GM12878 (cell line): ENCODE measurements around the gene ZIC5. TPM values are rescaled to one million over a fixed set of nuclear protein-coding genes. Genes with fewer than 3 reads are reported as not detected.

Source experiments
- ATAC-seq: fragments of 200-7000 bp; cut with Tn5 transposase; 3 replicates; pipeline ENCODE4 v1.9.1; 2020; ENCODE audit warnings: mild to moderate bottlenecking, moderate library complexity
- BruUV-seq: library from RNA; stranded (reverse); fragments of 400-500 nt; replicated peaks from 2 replicates; lab custom pipeline; 2021; lab: Mats Ljungman, UMichigan
- CTCF ChIA-PET: fragments of 300-600 bp; sonication (Branson Sonifier 250); formaldehyde crosslinking; extraction: SDS; loops from one replicate; lab custom pipeline; 2021; ENCODE audit warnings: inconsistent platforms; lab: Yijun Ruan, JAX
- POLR2A ChIA-PET: fragments of 350-600 bp; formaldehyde crosslinking; extraction: SDS; loops from one replicate; lab custom pipeline; 2021; ENCODE audit warnings: inconsistent platforms; lab: Charles Lee
- RAD21 ChIA-PET: fragments of 300-600 bp; sonication (Branson Sonifier 250); formaldehyde crosslinking; loops from one replicate; lab custom pipeline; 2023; ENCODE audit warnings: antibody characterized with exemption; ENCODE audit not compliant: unreplicated experiment; lab: Charles Lee
- SMC1A ChIA-PET: fragments of 300-600 bp; sonication (Branson Sonifier 250); formaldehyde crosslinking; loops from one replicate; lab custom pipeline; 2023; ENCODE audit not compliant: unreplicated experiment, uncharacterized antibody; lab: Charles Lee
- DNase-seq: peaks from one replicate; pipeline ENCODE4 v3.0.0-alpha.2; 2011; ENCODE audit warnings: low read depth, low spot score
- FAIRE-seq: peaks from 3 replicates; lab custom pipeline; 2011; peaks lifted over from hg19 to GRCh38; lab: Jason Lieb, UNC
- H2AFZ ChIP-seq: 2 replicates; pipeline ENCODE4 v1.6.0; 2011; ENCODE audit warnings: low read depth, low read length, control low read depth; ENCODE audit not compliant: control insufficient read depth
- H3K27ac ChIP-seq: 2 replicates; pipeline ENCODE4 v1.5.1; 2011; ENCODE audit warnings: control low read depth; ENCODE audit not compliant: control insufficient read depth, insufficient read depth
- H3K27me3 ChIP-seq, 2 experiments: replicated peaks in 1 of 2; 2 replicates each; pipeline versions ENCODE4 v1.6.0 to v1.6.1; 2011; ENCODE audit warnings: low read length in 1 of 2; ENCODE audit not compliant: control insufficient read depth in 2 of 2, insufficient read depth in 2 of 2
- H3K36me3 ChIP-seq, 2 experiments: 2 replicates each; pipeline ENCODE4 v1.5.1; 2011; ENCODE audit warnings: low read length in 1 of 2; ENCODE audit not compliant: control insufficient read depth in 2 of 2, insufficient read depth in 2 of 2
- H3K4me1 ChIP-seq: 2 replicates; pipeline ENCODE4 v1.6.1; 2011; ENCODE audit warnings: mild to moderate bottlenecking, low read length, moderate library complexity, mixed read lengths; ENCODE audit not compliant: control insufficient read depth, insufficient read depth
- H3K4me2 ChIP-seq: 2 replicates; pipeline ENCODE4 v1.6.0; 2011; ENCODE audit warnings: control low read depth; ENCODE audit not compliant: control insufficient read depth, insufficient read depth
- H3K4me3 ChIP-seq: fragments of 200-600 bp; sonication (generic); 2 replicates; pipeline ENCODE4 v1.5.1; 2016
- H3K79me2 ChIP-seq: 2 replicates; pipeline ENCODE4 v1.6.0; 2011; ENCODE audit warnings: low read length; ENCODE audit not compliant: control insufficient read depth, insufficient read depth
- H3K9ac ChIP-seq: 2 replicates; pipeline ENCODE4 v1.8.0; 2011; ENCODE audit warnings: low read length, control low read depth, mixed read lengths; ENCODE audit not compliant: control insufficient read depth, insufficient read depth
- H3K9me3 ChIP-seq: replicated peaks from 3 replicates; pipeline ENCODE4 v1.5.1; 2011; ENCODE audit warnings: mild to moderate bottlenecking, low read length; ENCODE audit not compliant: control insufficient read depth, insufficient read depth
- H4K20me1 ChIP-seq: 2 replicates; pipeline ENCODE4 v1.6.0; 2011; ENCODE audit not compliant: control insufficient read depth, insufficient read depth
- BRCA1 ChIP-seq: IDR thresholded peaks from 2 replicates; pipeline ENCODE4 v1.6.1; 2011; ENCODE audit warnings: low read depth, low read length, improper control_type of control experiment
- CBX3 ChIP-seq: fragments of 200-600 bp; sonication (generic); IDR thresholded peaks from 2 replicates; pipeline ENCODE4 v1.6.1; 2016; ENCODE audit warnings: low read depth, borderline replicate concordance
- CREM ChIP-seq: IDR thresholded peaks from 2 replicates; pipeline ENCODE4 v1.6.1; 2014; ENCODE audit warnings: antibody characterized with exemption, low read depth
- EZH2 ChIP-seq: IDR thresholded peaks from 2 replicates; pipeline ENCODE4 v1.6.1; 2012; ENCODE audit warnings: low read depth, mild to moderate bottlenecking, control low read depth, inconsistent platforms, low read length, borderline replicate concordance; ENCODE audit not compliant: control insufficient read depth
- NFYB ChIP-seq: IDR thresholded peaks from 2 replicates; pipeline ENCODE4 v1.6.1; 2011; ENCODE audit warnings: low read depth, mild to moderate bottlenecking, low read length, improper control_type of control experiment, moderate library complexity; ENCODE audit not compliant: insufficient read depth
- RUNX3 ChIP-seq: IDR thresholded peaks from 2 replicates; pipeline ENCODE4 v1.6.1; 2012; ENCODE audit warnings: low read length, inconsistent platforms
- SIX5 ChIP-seq: IDR thresholded peaks from 2 replicates; pipeline ENCODE4 v1.6.1; 2011; ENCODE audit warnings: mild to moderate bottlenecking, low read depth, low read length, moderate library complexity; ENCODE audit not compliant: severe bottlenecking
- SMC3 ChIP-seq: IDR thresholded peaks from 2 replicates; pipeline ENCODE4 v1.6.1; 2011; ENCODE audit warnings: low read length, improper control_type of control experiment, borderline replicate concordance
- SP1 ChIP-seq: IDR thresholded peaks from one replicate; pipeline ENCODE4 v1.6.1; 2011; ENCODE audit warnings: low read depth, low read length
- WGBS: methylation state at CpG from one replicate; pipeline ENCODE4 v1.1.6; 2016; ENCODE audit warnings: low lambda C conversion rate; ENCODE audit not compliant: insufficient replicate concordance, insufficient coverage; ENCODE audit errors: missing lambda C conversion rate; 5-methylcytosine and 5-hydroxymethylcytosine counted together
- in situ Hi-C: fragments of 300-500 bp; cut with MboI; formaldehyde crosslinking; loops from 9 replicates; pipeline ENCODE4 v1.14.3; 2018; ENCODE audit warnings: mixed read lengths
- intact Hi-C: fragments of 100-400 bp; cut with micrococcal nuclease; formaldehyde crosslinking; loops from one replicate; pipeline ENCODE4 v1.14.2; 2022; ENCODE audit not compliant: unreplicated experiment
- polyA plus RNA-seq, 11 experiments: library from polyadenylated mRNA; depleted of rRNA in 4 of 11; unstranded in 6 of 11; stranded (reverse) in 5 of 11; fragments of >200 nt; fragmentation: Nextera tagmentation in 4 of 11; fragmentation: Illumina TruSeq in 1 of 11; extraction: Ambion mirVana in 4 of 11; extraction: Trizol in 1 of 11; gene quantifications; 1 replicate in 1 of 11; 2 replicates in 10 of 11; pipeline versions ENCODE4 v1.2.1 to v1.2.3, GENCODE V29; 2011 to 2016; ENCODE audit warnings: inconsistent platforms in 2 of 11, missing spikeins in 2 of 11, low read depth in 1 of 11
- total RNA-seq, 4 experiments: library from RNA; depleted of rRNA in 3 of 4; stranded (reverse); fragments of >200 nt in 3 of 4; fragmentation: Illumina TruSeq in 1 of 4; extraction: Trizol in 1 of 4; gene quantifications; 2 replicates each; pipeline versions ENCODE4 v1.2.1 to v1.2.3, GENCODE V29; 2013 to 2021
- TF ChIP-seq, protein P1 (sequence below): fragments of 450-650 bp; IDR thresholded peaks from 2 replicates; pipeline ENCODE4 v1.6.1; 2014; ENCODE audit warnings: mild to moderate bottlenecking
- TF ChIP-seq, protein P2 (sequence below): IDR thresholded peaks from 2 replicates; pipeline ENCODE4 v1.6.1; 2011; ENCODE audit warnings: mild to moderate bottlenecking, low read depth, low read length, moderate library complexity; ENCODE audit not compliant: insufficient replicate concordance
- TF ChIP-seq, protein P3 (sequence below), 3 experiments: IDR thresholded peaks in 2 of 3; conservative IDR thresholded peaks in 1 of 3; 2 replicates each; pipeline ENCODE4 v1.5.1; 2011; ENCODE audit warnings: low read depth in 3 of 3, low read length in 3 of 3, mild to moderate bottlenecking in 3 of 3, control low read depth in 2 of 3, moderate library complexity in 2 of 3, inconsistent platforms in 1 of 3, mixed read lengths in 1 of 3; ENCODE audit not compliant: control insufficient read depth in 2 of 3, insufficient read depth in 1 of 3; ENCODE audit errors: extremely low read depth in 1 of 3

ZIC5 gene
- total and polyA plus RNA-seq, 10 of the 15 experiments (the other 5 are each of a cell fraction or from before 2014, with no cell fraction given), result not detected

DNA sequence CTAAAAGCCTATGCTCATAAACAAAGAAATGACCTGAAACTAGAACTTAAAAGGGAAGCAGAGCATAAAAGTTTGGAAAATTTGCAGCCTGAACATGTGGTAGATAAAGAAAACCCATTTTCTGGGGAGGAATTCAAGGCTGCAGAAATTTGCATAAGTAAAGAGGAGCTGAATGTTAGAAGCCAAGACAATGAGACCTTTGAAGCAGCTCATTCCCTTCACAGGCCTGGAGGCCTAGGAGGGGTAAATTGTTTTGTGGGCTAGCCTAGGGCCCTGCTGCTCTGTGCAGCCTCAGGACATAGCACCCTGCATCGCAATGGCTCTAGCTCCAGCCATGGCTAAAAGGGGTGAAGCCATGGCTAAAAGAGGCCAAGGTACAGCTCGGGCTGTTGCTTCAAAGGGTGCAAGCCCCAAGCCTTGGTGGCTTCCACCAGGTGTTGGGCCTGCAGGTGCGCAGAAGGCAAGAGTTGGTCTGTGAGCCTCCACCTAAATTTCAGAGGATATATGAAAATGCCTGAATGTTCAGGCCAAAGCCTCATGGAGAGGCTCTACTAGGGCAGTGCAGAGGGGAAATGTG, 48.3 kb upstream of the ZIC5 start:
- ChIA-PET POLR2A (no interaction called here), CTCF (no interaction called here), RAD21 (no interaction called here), SMC1A (no interaction called here)
- Histone ChIP-seq H2AFZ (no peak overlapping the region), H3K9ac (no peak overlapping the region), H3K36me3 (no peaks in the 10 kb centered on the region; a peak in 1 of 4 replicates), H3K79me2 (no peaks in the 10 kb centered on the region), H3K4me1 (no peaks in the 10 kb centered on the region), H3K9me3 (no peaks in the 10 kb centered on the region), H3K4me2 (no peak overlapping the region), H3K4me3 (no peak overlapping the region), H3K27me3 (peaks cover 0 to 3% of the 10 kb centered on the region in 2 experiments; a peak in 1 of 4 replicates), H3K27ac (no peak overlapping the region), H4K20me1 (no peaks in the 10 kb centered on the region)
- WGBS, result 36% methylated on average over 3 of the region's 3 CpGs
- no peak for DNase-seq
- in situ Hi-C loops, result no loop called here
- TF ChIP-seq CREM (no peak), SP1 (no peak), CBX3 (no peak)
- intact Hi-C loops, result no loop called here
- ATAC-seq, result no peak
- BruUV-seq, result no TSS peak
- FAIRE-seq, result no peak

DNA sequence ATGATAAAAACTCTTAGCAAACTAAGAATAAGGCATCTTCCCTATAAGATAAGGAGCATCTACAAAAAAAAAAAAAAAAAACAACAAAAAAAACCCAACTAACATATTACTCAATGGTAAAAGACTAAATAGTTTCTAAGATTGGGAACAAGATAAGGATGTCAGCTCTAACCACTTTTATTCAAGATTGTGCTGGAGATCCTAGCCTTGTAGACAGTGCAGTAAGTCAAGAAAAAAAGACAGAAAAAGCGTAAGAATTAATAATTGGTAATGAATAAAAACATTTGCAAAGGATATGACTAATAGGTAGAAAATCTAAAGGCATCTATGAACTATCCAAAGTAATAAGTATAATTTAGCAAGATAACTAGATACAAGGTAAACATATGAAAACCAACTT, 43.1 kb upstream of the ZIC5 start:
- H3K4me2 ChIP-seq, result no peak overlapping the region
- intact Hi-C loops, result no loop called here
- no peaks in the 10 kb centered on the region for H3K9me3 ChIP-seq
- H3K27me3 ChIP-seq, result peaks cover 0 to 3% of the 10 kb centered on the region in 2 experiments; a peak in 1 of 4 replicates
- H3K4me3 ChIP-seq, result no peak overlapping the region
- no TSS peak for BruUV-seq
- H4K20me1 ChIP-seq, result no peaks in the 10 kb centered on the region
- in situ Hi-C loops, result no loop called here
- H3K36me3 ChIP-seq, result no peaks in the 10 kb centered on the region
- H3K79me2 ChIP-seq, result no peaks in the 10 kb centered on the region
- no peak overlapping the region for H3K27ac ChIP-seq
- ChIA-PET CTCF (no interaction called here), RAD21 (no interaction called here), POLR2A (interaction anchor here (0.5 kb wide), 1 partner anchor 187 kb away, joined by 8 read pairs; no protein-coding TSS in a partner anchor), SMC1A (no interaction called here)
- H2AFZ ChIP-seq, result no peak overlapping the region
- WGBS, result 83% methylated on average over 1 of the region's 1 CpG
- H3K9ac ChIP-seq, result no peak overlapping the region
- no peaks in the 10 kb centered on the region for H3K4me1 ChIP-seq
- ATAC-seq, result no peak
- FAIRE-seq, result no peak
- no peak for DNase-seq
- TF ChIP-seq SIX5 (no peak), RUNX3 (no peak), EZH2 (no peak), CREM (no peak), SMC3 (no peak), NFYB (no peak), BRCA1 (no peak)
- TF ChIP-seq, protein P1, sequence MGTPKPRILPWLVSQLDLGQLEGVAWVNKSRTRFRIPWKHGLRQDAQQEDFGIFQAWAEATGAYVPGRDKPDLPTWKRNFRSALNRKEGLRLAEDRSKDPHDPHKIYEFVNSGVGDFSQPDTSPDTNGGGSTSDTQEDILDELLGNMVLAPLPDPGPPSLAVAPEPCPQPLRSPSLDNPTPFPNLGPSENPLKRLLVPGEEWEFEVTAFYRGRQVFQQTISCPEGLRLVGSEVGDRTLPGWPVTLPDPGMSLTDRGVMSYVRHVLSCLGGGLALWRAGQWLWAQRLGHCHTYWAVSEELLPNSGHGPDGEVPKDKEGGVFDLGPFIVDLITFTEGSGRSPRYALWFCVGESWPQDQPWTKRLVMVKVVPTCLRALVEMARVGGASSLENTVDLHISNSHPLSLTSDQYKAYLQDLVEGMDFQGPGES, result no peak
- TF ChIP-seq, protein P2, sequence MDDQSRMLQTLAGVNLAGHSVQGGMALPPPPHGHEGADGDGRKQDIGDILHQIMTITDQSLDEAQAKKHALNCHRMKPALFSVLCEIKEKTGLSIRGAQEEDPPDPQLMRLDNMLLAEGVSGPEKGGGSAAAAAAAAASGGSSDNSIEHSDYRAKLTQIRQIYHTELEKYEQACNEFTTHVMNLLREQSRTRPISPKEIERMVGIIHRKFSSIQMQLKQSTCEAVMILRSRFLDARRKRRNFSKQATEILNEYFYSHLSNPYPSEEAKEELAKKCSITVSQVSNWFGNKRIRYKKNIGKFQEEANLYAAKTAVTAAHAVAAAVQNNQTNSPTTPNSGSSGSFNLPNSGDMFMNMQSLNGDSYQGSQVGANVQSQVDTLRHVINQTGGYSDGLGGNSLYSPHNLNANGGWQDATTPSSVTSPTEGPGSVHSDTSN, result no peak
- TF ChIP-seq, protein P3, sequence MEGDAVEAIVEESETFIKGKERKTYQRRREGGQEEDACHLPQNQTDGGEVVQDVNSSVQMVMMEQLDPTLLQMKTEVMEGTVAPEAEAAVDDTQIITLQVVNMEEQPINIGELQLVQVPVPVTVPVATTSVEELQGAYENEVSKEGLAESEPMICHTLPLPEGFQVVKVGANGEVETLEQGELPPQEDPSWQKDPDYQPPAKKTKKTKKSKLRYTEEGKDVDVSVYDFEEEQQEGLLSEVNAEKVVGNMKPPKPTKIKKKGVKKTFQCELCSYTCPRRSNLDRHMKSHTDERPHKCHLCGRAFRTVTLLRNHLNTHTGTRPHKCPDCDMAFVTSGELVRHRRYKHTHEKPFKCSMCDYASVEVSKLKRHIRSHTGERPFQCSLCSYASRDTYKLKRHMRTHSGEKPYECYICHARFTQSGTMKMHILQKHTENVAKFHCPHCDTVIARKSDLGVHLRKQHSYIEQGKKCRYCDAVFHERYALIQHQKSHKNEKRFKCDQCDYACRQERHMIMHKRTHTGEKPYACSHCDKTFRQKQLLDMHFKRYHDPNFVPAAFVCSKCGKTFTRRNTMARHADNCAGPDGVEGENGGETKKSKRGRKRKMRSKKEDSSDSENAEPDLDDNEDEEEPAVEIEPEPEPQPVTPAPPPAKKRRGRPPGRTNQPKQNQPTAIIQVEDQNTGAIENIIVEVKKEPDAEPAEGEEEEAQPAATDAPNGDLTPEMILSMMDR (IDR thresholded peaks at IDR 0.05 in 2 of 3, conservative IDR thresholded peaks at IDR 0.05 in 1 of 3; ENCODE audit: control insufficient read depth in 2 of 3, extremely low read depth in 1 of 3, insufficient read depth in 1 of 3, low read depth in 3 of 3, low read length in 3 of 3), result no peak
